NCI-H345 (cell line): ENCODE data around the gene CSE1L.
"Not testable (repeated sequence)": the region's sequence is repeated elsewhere in the genome, so short reads cannot be mapped to it uniquely, and the experiment has no call there.

Experiments
- DNase-seq: peaks from one replicate; lab custom pipeline; 2025; lab: John Stamatoyannopoulos, UW

CSE1L gene

GRCh38 chr20:49122920-49123319 is 76.8 kb downstream of the CSE1L start:
- no peak for DNase-seq

- DNase-seq = no peak
Measured at GRCh38 chr20:49123982-49124381, 77.9 kb downstream of the CSE1L start.

- peak; percentile 15 for DNase-seq
Measured at GRCh38 chr20:49132995-49133478, 86.9 kb downstream of the CSE1L start.

- no peak for DNase-seq
Measured at GRCh38 chr20:49133571-49133970, 87.5 kb downstream of the CSE1L start.

- not testable (repeated sequence) for DNase-seq
Measured at GRCh38 chr20:49134797-49135196, 88.7 kb downstream of the CSE1L start.

- DNase-seq = no peak
Measured at GRCh38 chr20:49136817-49137571, 90.9 kb downstream of the CSE1L start.

- DNase-seq = no peak
Measured at GRCh38 chr20:49138431-49138830, 92.3 kb downstream of the CSE1L start.

- DNase-seq = no peak
Measured at GRCh38 chr20:49140411-49140810, 94.3 kb downstream of the CSE1L start.

GRCh38 chr20:49140834-49141233 is 94.7 kb downstream of the CSE1L start:
- no peak for DNase-seq
